HepG2 (cell line): ENCODE data around the gene NOL12. TPM values are rescaled to one million over a fixed set of nuclear protein-coding genes. Genes with fewer than 3 reads are reported as not detected.

Experiments used
- ATF7-NPFF ChIP-seq: sonication (generic); formaldehyde crosslinking; IDR thresholded peaks from 2 replicates; pipeline ENCODE4 v1.8.1; 2023; ENCODE audit warnings: mild to moderate bottlenecking, low read depth, missing genetic modification reagents, moderate library complexity
- EHMT2 ChIP-seq: fragments of 200-600 bp; sonication (generic); IDR thresholded peaks from 2 replicates; pipeline ENCODE4 v1.7.0; 2017; ENCODE audit warnings: antibody characterized with exemption, low read depth, low read length, borderline replicate concordance
- FOSL2 ChIP-seq: sonication (generic); formaldehyde crosslinking; IDR thresholded peaks from 2 replicates; pipeline ENCODE4 v1.4.0; 2020; ENCODE audit warnings: missing genetic modification reagents
- HDAC1 ChIP-seq: sonication (generic); formaldehyde crosslinking; IDR thresholded peaks from 2 replicates; pipeline ENCODE4 v1.5.1; 2020; ENCODE audit warnings: mild to moderate bottlenecking, missing genetic modification reagents
- KLF9 ChIP-seq: IDR thresholded peaks from 2 replicates; pipeline ENCODE4 v1.6.1; 2016; ENCODE audit warnings: low read depth
- LBX2 ChIP-seq: sonication (generic); formaldehyde crosslinking; IDR thresholded peaks from 2 replicates; pipeline ENCODE4 v1.5.0; 2020; ENCODE audit warnings: missing genetic modification reagents, mild to moderate bottlenecking, borderline replicate concordance
- ONECUT2 ChIP-seq: sonication (generic); formaldehyde crosslinking; IDR thresholded peaks from 2 replicates; pipeline ENCODE4 v1.4.0; 2020; ENCODE audit warnings: missing genetic modification reagents
- PAWR ChIP-seq: sonication (generic); formaldehyde crosslinking; IDR thresholded peaks from 2 replicates; pipeline ENCODE4 v1.4.0; 2020; ENCODE audit warnings: missing genetic modification reagents, mild to moderate bottlenecking, borderline replicate concordance
- RCOR2 ChIP-seq: IDR thresholded peaks from 2 replicates; pipeline ENCODE4 v1.6.1; 2016; ENCODE audit warnings: missing biosample characterization, missing genetic modification reagents
- SATB2 ChIP-seq: sonication (generic); formaldehyde crosslinking; IDR thresholded peaks from 2 replicates; pipeline ENCODE4 v1.5.0; 2020; ENCODE audit warnings: missing genetic modification reagents
- TCF7L2 ChIP-seq: IDR thresholded peaks from 2 replicates; pipeline ENCODE4 v1.6.1; 2011; ENCODE audit warnings: mild to moderate bottlenecking, low read depth, low read length, moderate library complexity
- ZBTB14 ChIP-seq: sonication (generic); formaldehyde crosslinking; IDR thresholded peaks from 2 replicates; pipeline ENCODE4 v1.4.0; 2020; ENCODE audit warnings: missing genetic modification reagents
- ZNF234 ChIP-seq: sonication (generic); formaldehyde crosslinking; conservative IDR thresholded peaks from 2 replicates; pipeline ENCODE4 v1.5.1; 2020; ENCODE audit warnings: mild to moderate bottlenecking, missing genetic modification reagents
- ZNF878 ChIP-seq: sonication (generic); formaldehyde crosslinking; IDR thresholded peaks from 2 replicates; pipeline ENCODE4 v1.8.1; 2023; ENCODE audit warnings: mild to moderate bottlenecking, missing genetic modification reagents, moderate library complexity
- polyA plus RNA-seq, 8 experiments: library from polyadenylated mRNA; depleted of rRNA in 3 of 8; stranded (reverse) in 7 of 8; unstranded in 1 of 8; fragments of >200 nt; fragmentation: Illumina TruSeq in 4 of 8; extraction: Trizol in 4 of 8; gene quantifications; 2 replicates each; pipeline versions ENCODE4 v1.2.1 to v1.2.3, GENCODE V29; 2011 to 2016; ENCODE audit warnings: low read depth in 4 of 8, missing spikeins in 1 of 8, mixed read lengths in 1 of 8; ENCODE audit not compliant: insufficient read depth in 1 of 8
- total RNA-seq, 5 experiments: library from RNA; depleted of rRNA; stranded (reverse); fragments of >200 nt; fragmentation: Illumina TruSeq; extraction: Trizol; gene quantifications; 2 replicates each; pipeline ENCODE4 v1.2.3, GENCODE V29; 2016; ENCODE audit warnings: low read depth in 1 of 5
- TF ChIP-seq, protein P1 (sequence below): sonication (generic); formaldehyde crosslinking; IDR thresholded peaks from 2 replicates; pipeline ENCODE4 v1.4.0; 2020; ENCODE audit warnings: missing genetic modification reagents
- TF ChIP-seq, protein P2 (sequence below): sonication (generic); formaldehyde crosslinking; IDR thresholded peaks from 2 replicates; pipeline ENCODE4 v1.5.0; 2020; ENCODE audit warnings: mild to moderate bottlenecking, missing genetic modification reagents, borderline replicate concordance
- TF ChIP-seq, protein P3 (sequence below): IDR thresholded peaks from 2 replicates; pipeline ENCODE4 v1.6.1; 2016; ENCODE audit warnings: low read depth, borderline replicate concordance

Gene NOL12
- total and polyA plus RNA-seq, 2 of the 13 experiments (the other 11 are each of a cell fraction or from before 2014, with no cell fraction given): 14.3 to 31.4 TPM

- TF ChIP-seq, protein P1, sequence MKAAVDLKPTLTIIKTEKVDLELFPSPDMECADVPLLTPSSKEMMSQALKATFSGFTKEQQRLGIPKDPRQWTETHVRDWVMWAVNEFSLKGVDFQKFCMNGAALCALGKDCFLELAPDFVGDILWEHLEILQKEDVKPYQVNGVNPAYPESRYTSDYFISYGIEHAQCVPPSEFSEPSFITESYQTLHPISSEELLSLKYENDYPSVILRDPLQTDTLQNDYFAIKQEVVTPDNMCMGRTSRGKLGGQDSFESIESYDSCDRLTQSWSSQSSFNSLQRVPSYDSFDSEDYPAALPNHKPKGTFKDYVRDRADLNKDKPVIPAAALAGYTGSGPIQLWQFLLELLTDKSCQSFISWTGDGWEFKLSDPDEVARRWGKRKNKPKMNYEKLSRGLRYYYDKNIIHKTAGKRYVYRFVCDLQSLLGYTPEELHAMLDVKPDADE (CRISPR knock-in tag): no peak
- TF ChIP-seq LBX2 (CRISPR knock-in tag) (peak; percentile 74; the same call in 1 of the 2 replicates), ZNF878 (CRISPR knock-in tag) (no peak), PAWR (CRISPR knock-in tag) (no peak), HDAC1 (CRISPR knock-in tag) (peak; percentile 41), TCF7L2 (no peak), KLF9 (no peak), RCOR2 (CRISPR knock-in tag) (no peak), SATB2 (CRISPR knock-in tag) (no peak), EHMT2 (no peak), ZBTB14 (peak; percentile 84), ONECUT2 (CRISPR knock-in tag) (no peak), ZNF234 (CRISPR knock-in tag) (no peak), ATF7-NPFF (CRISPR knock-in tag) (no peak; the same call in 1 of the 2 replicates), FOSL2 (no peak)
- TF ChIP-seq, protein P2, sequence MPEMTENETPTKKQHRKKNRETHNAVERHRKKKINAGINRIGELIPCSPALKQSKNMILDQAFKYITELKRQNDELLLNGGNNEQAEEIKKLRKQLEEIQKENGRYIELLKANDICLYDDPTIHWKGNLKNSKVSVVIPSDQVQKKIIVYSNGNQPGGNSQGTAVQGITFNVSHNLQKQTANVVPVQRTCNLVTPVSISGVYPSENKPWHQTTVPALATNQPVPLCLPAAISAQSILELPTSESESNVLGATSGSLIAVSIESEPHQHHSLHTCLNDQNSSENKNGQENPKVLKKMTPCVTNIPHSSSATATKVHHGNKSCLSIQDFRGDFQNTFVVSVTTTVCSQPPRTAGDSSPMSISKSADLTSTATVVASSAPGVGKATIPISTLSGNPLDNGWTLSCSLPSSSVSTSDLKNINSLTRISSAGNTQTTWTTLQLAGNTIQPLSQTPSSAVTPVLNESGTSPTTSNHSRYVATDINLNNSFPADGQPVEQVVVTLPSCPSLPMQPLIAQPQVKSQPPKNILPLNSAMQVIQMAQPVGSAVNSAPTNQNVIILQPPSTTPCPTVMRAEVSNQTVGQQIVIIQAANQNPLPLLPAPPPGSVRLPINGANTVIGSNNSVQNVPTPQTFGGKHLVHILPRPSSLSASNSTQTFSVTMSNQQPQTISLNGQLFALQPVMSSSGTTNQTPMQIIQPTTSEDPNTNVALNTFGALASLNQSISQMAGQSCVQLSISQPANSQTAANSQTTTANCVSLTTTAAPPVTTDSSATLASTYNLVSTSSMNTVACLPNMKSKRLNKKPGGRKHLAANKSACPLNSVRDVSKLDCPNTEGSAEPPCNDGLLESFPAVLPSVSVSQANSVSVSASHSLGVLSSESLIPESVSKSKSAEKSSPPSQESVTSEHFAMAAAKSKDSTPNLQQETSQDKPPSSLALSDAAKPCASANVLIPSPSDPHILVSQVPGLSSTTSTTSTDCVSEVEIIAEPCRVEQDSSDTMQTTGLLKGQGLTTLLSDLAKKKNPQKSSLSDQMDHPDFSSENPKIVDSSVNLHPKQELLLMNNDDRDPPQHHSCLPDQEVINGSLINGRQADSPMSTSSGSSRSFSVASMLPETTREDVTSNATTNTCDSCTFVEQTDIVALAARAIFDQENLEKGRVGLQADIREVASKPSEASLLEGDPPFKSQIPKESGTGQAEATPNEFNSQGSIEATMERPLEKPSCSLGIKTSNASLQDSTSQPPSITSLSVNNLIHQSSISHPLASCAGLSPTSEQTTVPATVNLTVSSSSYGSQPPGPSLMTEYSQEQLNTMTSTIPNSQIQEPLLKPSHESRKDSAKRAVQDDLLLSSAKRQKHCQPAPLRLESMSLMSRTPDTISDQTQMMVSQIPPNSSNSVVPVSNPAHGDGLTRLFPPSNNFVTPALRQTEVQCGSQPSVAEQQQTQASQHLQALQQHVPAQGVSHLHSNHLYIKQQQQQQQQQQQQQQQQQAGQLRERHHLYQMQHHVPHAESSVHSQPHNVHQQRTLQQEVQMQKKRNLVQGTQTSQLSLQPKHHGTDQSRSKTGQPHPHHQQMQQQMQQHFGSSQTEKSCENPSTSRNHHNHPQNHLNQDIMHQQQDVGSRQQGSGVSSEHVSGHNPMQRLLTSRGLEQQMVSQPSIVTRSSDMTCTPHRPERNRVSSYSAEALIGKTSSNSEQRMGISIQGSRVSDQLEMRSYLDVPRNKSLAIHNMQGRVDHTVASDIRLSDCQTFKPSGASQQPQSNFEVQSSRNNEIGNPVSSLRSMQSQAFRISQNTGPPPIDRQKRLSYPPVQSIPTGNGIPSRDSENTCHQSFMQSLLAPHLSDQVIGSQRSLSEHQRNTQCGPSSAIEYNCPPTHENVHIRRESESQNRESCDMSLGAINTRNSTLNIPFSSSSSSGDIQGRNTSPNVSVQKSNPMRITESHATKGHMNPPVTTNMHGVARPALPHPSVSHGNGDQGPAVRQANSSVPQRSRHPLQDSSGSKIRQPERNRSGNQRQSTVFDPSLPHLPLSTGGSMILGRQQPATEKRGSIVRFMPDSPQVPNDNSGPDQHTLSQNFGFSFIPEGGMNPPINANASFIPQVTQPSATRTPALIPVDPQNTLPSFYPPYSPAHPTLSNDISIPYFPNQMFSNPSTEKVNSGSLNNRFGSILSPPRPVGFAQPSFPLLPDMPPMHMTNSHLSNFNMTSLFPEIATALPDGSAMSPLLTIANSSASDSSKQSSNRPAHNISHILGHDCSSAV: no peak
- TF ChIP-seq, protein P3, sequence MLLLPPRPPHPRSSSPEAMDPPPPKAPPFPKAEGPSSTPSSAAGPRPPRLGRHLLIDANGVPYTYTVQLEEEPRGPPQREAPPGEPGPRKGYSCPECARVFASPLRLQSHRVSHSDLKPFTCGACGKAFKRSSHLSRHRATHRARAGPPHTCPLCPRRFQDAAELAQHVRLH (CRISPR knock-in tag): no peak
Observed at GRCh38 chr22:37658133-37659065, 27.7 kb upstream of the NOL12 start, which contains the start of gene PDXP (continued).
